Glutamatergic neuron (in vitro differentiated cells): ENCODE data around the gene OR2B6. TPM values are rescaled to one million over a fixed set of nuclear protein-coding genes. Genes with fewer than 3 reads are reported as not detected.
"Not testable (repeated sequence)": the region's sequence is repeated elsewhere in the genome, so short reads cannot be mapped to it uniquely, and the experiment has no call there.

ENCODE experiments used
- DNase-seq: peaks from one replicate; pipeline ENCODE4 v3.0.0; 2022
- H3K27ac Mint-ChIP-seq: one replicate; pipeline ENCODE4 v1.8.0; 2020; ENCODE audit warnings: mild to moderate bottlenecking, mixed read lengths, inconsistent platforms; ENCODE audit not compliant: unreplicated experiment
- H3K27me3 Mint-ChIP-seq: one replicate; pipeline ENCODE4 v1.8.0; 2020; ENCODE audit warnings: mild to moderate bottlenecking, moderate library complexity, mixed read lengths, inconsistent platforms; ENCODE audit not compliant: unreplicated experiment
- H3K36me3 Mint-ChIP-seq: one replicate; pipeline ENCODE4 v1.8.0; 2020; ENCODE audit warnings: mild to moderate bottlenecking, mixed read lengths, inconsistent platforms; ENCODE audit not compliant: unreplicated experiment
- H3K4me1 Mint-ChIP-seq: one replicate; pipeline ENCODE4 v1.8.0; 2020; ENCODE audit warnings: mild to moderate bottlenecking, low read depth, mixed read lengths, inconsistent platforms; ENCODE audit not compliant: unreplicated experiment
- H3K4me3 Mint-ChIP-seq: one replicate; pipeline ENCODE4 v1.8.0; 2020; ENCODE audit warnings: mild to moderate bottlenecking, mixed read lengths, inconsistent platforms; ENCODE audit not compliant: unreplicated experiment
- H3K9me3 Mint-ChIP-seq: one replicate; pipeline ENCODE4 v1.8.0; 2020; ENCODE audit warnings: mild to moderate bottlenecking, moderate library complexity, mixed read lengths, inconsistent platforms; ENCODE audit not compliant: unreplicated experiment
- CTCF ChIP-seq: fragments of 200-600 bp; sonication (generic); IDR thresholded peaks from one replicate; pipeline ENCODE4 v1.5.0; 2021; ENCODE audit not compliant: partially characterized antibody, unreplicated experiment
- total RNA-seq: library from RNA; stranded (reverse); fragmentation: NEBNext Ultra II Directional; extraction: Animal tissue kit (Norgen Biotek cat#: 25700); gene quantifications from one replicate; pipeline ENCODE4 v1.2.1, GENCODE V29; 2021; ENCODE audit not compliant: unreplicated experiment

Gene OR2B6
- total RNA-seq, 1 donor from 2014 or later: not detected

- no peaks in the 10 kb centered on the region for H3K9me3 Mint-ChIP-seq
- H3K27ac Mint-ChIP-seq: no peak overlapping the region
- no peak for TF ChIP-seq CTCF
- no peaks in the 10 kb centered on the region for H3K27me3 Mint-ChIP-seq
- no peak for DNase-seq
- H3K36me3 Mint-ChIP-seq: peaks cover 6% of the 10 kb centered on the region
- H3K4me1 Mint-ChIP-seq: no peaks in the 10 kb centered on the region
- no peak overlapping the region for H3K4me3 Mint-ChIP-seq
Measured at GRCh38 chr6:27931209-27931608, 25.8 kb upstream of the OR2B6 start.

- Mint-ChIP-seq H3K36me3 (no peaks in the 10 kb centered on the region), H3K27me3 (no peaks in the 10 kb centered on the region), H3K27ac (no peak overlapping the region), H3K4me3 (no peak overlapping the region), H3K9me3 (no peaks in the 10 kb centered on the region), H3K4me1 (no peaks in the 10 kb centered on the region)
- no peak for DNase-seq
- no peak for TF ChIP-seq CTCF
Measured at GRCh38 chr6:27940766-27941165, 16.3 kb upstream of the OR2B6 start.

GRCh38 chr6:27943072-27943471 is 14.0 kb upstream of the OR2B6 start:
- H3K4me1 Mint-ChIP-seq, H3K27ac Mint-ChIP-seq, DNase-seq, H3K4me3 Mint-ChIP-seq, H3K9me3 Mint-ChIP-seq, H3K27me3 Mint-ChIP-seq, H3K36me3 Mint-ChIP-seq: not testable (repeated sequence)

GRCh38 chr6:27948237-27948636 is 8.8 kb upstream of the OR2B6 start:
- no peaks in the 10 kb centered on the region for H3K27me3 Mint-ChIP-seq

GRCh38 chr6:27951040-27951439 is 6.0 kb upstream of the OR2B6 start:
- Mint-ChIP-seq H3K9me3 (peaks cover 1% of the 10 kb centered on the region), H3K36me3 (no peaks in the 10 kb centered on the region), H3K27ac (no peak overlapping the region), H3K27me3 (no peaks in the 10 kb centered on the region), H3K4me1 (no peaks in the 10 kb centered on the region), H3K4me3 (no peak overlapping the region)
- DNase-seq: no peak
- no peak for TF ChIP-seq CTCF

More at GRCh38 chr6:27948237-27948636, 8.8 kb upstream of the OR2B6 start:
- H3K4me1 Mint-ChIP-seq: no peaks in the 10 kb centered on the region
- no peak for TF ChIP-seq CTCF
- H3K9me3 Mint-ChIP-seq: peaks cover 1% of the 10 kb centered on the region
- H3K36me3 Mint-ChIP-seq: no peaks in the 10 kb centered on the region
- no peak overlapping the region for H3K4me3 Mint-ChIP-seq
- no peak for DNase-seq
- no peak overlapping the region for H3K27ac Mint-ChIP-seq

GRCh38 chr6:27957516-27957915 is 475 bp downstream of the OR2B6 start:
- H3K27ac Mint-ChIP-seq: no peak overlapping the region
- H3K27me3 Mint-ChIP-seq: no peaks in the 10 kb centered on the region
- DNase-seq: no peak
- H3K9me3 Mint-ChIP-seq: no peaks in the 10 kb centered on the region
- TF ChIP-seq CTCF: no peak
- H3K4me3 Mint-ChIP-seq: no peak overlapping the region
- H3K4me1 Mint-ChIP-seq: no peaks in the 10 kb centered on the region
- H3K36me3 Mint-ChIP-seq: no peaks in the 10 kb centered on the region
